Ovary (tissue), 3 donors: ENCODE data around the gene SORCS3.

Source experiments
- CTCF ChIP-seq, 3 donors: fragments of 450-650 bp in 2 of 3; fragments of 200-600 bp in 1 of 3; IDR thresholded peaks; one replicate each; pipeline versions ENCODE4 v1.5.1 to v1.8.0; 2016 to 2022; ENCODE audit warnings: antibody characterized with exemption in 3 of 3, mild to moderate bottlenecking in 1 of 3
- POLR2A ChIP-seq: fragments of 450-650 bp; IDR thresholded peaks from one replicate; pipeline ENCODE4 v1.6.1; 2017; ENCODE audit warnings: antibody characterized with exemption, mild to moderate bottlenecking, moderate library complexity
- donor health status: DM: no; HTN: no; CAD: no.

DNA sequence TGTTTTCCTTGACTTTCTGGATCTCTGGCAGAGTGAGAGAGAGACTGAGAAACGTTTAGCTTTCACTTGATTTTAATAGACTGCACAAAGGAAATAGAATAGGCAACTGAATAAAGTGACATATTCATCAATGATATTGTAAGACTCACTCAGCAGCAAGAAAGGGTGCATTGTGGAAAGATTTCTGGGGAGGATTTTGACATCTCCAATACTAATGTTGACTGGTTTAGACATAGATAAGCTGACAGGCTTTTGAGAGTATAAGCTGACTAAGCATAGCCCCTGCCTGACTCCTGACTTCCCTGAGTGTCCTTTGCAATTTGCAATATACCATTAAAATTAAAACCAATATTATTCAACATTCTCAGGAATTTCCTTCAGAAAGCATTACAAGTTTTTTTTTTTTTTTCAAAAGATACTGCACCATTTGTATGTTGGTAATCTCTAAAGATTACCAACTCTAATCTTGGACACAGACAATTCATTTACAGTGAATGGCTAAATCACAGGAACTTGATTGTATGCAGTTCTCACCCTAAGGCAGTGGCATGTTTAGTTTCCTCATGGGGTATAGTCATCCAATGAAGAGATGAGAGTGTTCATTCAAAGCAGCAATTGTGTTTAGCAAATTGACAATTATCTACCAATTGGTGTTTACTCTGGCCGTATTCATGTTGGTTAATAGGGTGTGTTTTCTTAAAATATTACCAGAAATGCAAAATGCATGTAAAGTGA lies 325.6 kb downstream of the SORCS3 start:
- TF ChIP-seq CTCF (IDR thresholded peaks at IDR 0.05) (no peak), POLR2A (no peak)
